GM15510 (cell line): Measurements from ENCODE around the gene PPP3CB.

Experiments used
- POLR2A ChIP-seq: IDR thresholded peaks from 3 replicates; pipeline ENCODE4 v1.6.1; 2011; ENCODE audit warnings: borderline replicate concordance; ENCODE audit not compliant: insufficient read length; ENCODE audit errors: extremely low read depth

PPP3CB gene

GRCh38 chr10:73497623-73498022 lies 1.8 kb upstream of the PPP3CB start:
- TF ChIP-seq POLR2A, result no peak

- peak; percentile 86 for TF ChIP-seq POLR2A
Observed at GRCh38 chr10:73495226-73495883, 469 bp downstream of the PPP3CB start.

GRCh38 chr10:73494877-73495225 lies 973 bp downstream of the PPP3CB start:
- TF ChIP-seq POLR2A, result no peak

GRCh38 chr10:73494213-73494612 lies 1.6 kb downstream of the PPP3CB start:
- TF ChIP-seq POLR2A, result no peak

- no peak for TF ChIP-seq POLR2A
Observed at GRCh38 chr10:73493781-73494180, 2.0 kb downstream of the PPP3CB start.

GRCh38 chr10:73486601-73487000 lies 9.2 kb downstream of the PPP3CB start:
- no peak for TF ChIP-seq POLR2A

GRCh38 chr10:73485320-73485719 lies 10.5 kb downstream of the PPP3CB start:
- no peak for TF ChIP-seq POLR2A

- no peak for TF ChIP-seq POLR2A
Observed at GRCh38 chr10:73480158-73480557, 15.7 kb downstream of the PPP3CB start.

GRCh38 chr10:73478636-73479035 lies 17.2 kb downstream of the PPP3CB start:
- TF ChIP-seq POLR2A, result no peak

- TF ChIP-seq POLR2A, result no peak
Observed at GRCh38 chr10:73471226-73471625, 24.6 kb downstream of the PPP3CB start.

GRCh38 chr10:73469579-73469978 lies 26.2 kb downstream of the PPP3CB start:
- TF ChIP-seq POLR2A, result no peak

- no peak for TF ChIP-seq POLR2A
Observed at GRCh38 chr10:73467206-73467605, 28.6 kb downstream of the PPP3CB start.

GRCh38 chr10:73465978-73466726 lies 29.7 kb downstream of the PPP3CB start:
- no peak for TF ChIP-seq POLR2A

GRCh38 chr10:73460897-73461296 lies 34.9 kb downstream of the PPP3CB start:
- no peak for TF ChIP-seq POLR2A

GRCh38 chr10:73459683-73460314 lies 36.0 kb downstream of the PPP3CB start:
- TF ChIP-seq POLR2A, result no peak
